ENCODE results near the gene TUT4.

DNA sequence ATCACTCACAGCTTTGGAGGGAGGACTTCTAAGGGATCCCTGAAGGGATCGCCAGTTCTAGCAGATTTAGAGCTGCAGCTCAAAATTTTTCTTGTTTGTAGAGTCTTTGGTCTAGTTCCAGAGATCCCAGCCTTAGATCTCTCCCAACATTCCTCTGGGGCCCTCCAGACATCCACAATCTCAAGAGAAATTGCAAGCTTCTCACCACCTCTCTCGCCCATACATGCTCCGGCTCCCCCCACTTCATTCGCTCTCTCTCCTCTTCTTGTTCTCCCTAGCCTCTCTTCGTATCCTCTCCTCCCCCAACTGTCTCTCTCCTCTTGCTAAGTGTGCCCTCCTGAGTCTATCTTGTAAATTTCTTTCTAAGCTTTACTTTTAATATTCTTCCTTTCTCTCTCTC is 15.1 kb upstream of the TUT4 start:
- TF ChIP-seq, protein P1, sequence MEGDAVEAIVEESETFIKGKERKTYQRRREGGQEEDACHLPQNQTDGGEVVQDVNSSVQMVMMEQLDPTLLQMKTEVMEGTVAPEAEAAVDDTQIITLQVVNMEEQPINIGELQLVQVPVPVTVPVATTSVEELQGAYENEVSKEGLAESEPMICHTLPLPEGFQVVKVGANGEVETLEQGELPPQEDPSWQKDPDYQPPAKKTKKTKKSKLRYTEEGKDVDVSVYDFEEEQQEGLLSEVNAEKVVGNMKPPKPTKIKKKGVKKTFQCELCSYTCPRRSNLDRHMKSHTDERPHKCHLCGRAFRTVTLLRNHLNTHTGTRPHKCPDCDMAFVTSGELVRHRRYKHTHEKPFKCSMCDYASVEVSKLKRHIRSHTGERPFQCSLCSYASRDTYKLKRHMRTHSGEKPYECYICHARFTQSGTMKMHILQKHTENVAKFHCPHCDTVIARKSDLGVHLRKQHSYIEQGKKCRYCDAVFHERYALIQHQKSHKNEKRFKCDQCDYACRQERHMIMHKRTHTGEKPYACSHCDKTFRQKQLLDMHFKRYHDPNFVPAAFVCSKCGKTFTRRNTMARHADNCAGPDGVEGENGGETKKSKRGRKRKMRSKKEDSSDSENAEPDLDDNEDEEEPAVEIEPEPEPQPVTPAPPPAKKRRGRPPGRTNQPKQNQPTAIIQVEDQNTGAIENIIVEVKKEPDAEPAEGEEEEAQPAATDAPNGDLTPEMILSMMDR (IDR thresholded peaks at IDR 0.05) = no peak
- TF ChIP-seq SIN3A (IDR thresholded peaks at IDR 0.05; ENCODE audit: borderline replicate concordance, insufficient read depth, low read depth, low read length) = no peak

All from Panc1 (cell line).